Chondrocyte (in vitro differentiated cells): ENCODE data around the gene BMP6. TPM values are rescaled to one million over a fixed set of nuclear protein-coding genes. Genes with fewer than 3 reads are reported as not detected.

Experiments
- DNase-seq: peaks from one replicate; pipeline ENCODE4 v3.0.0; 2021; ENCODE audit warnings: mixed read lengths, low spot score
- H3K27ac Mint-ChIP-seq: one replicate; pipeline ENCODE4 v1.8.0; 2021; ENCODE audit warnings: mild to moderate bottlenecking, moderate library complexity, mixed read lengths; ENCODE audit not compliant: unreplicated experiment
- H3K27me3 Mint-ChIP-seq: 2 replicates; pipeline ENCODE4 v1.8.0; 2021; ENCODE audit warnings: low read depth, mixed read lengths
- H3K36me3 Mint-ChIP-seq: 2 replicates; pipeline ENCODE4 v1.8.0; 2021; ENCODE audit warnings: low read depth, mixed read lengths
- H3K4me1 Mint-ChIP-seq: 2 replicates; pipeline ENCODE4 v1.8.0; 2021; ENCODE audit warnings: low read depth, mild to moderate bottlenecking, mixed read lengths
- H3K4me3 Mint-ChIP-seq: one replicate; pipeline ENCODE4 v1.8.0; 2021; ENCODE audit warnings: mild to moderate bottlenecking, moderate library complexity, mixed read lengths; ENCODE audit not compliant: unreplicated experiment
- H3K9me3 Mint-ChIP-seq: 2 replicates; pipeline ENCODE4 v1.8.0; 2021; ENCODE audit warnings: low read depth, mixed read lengths
- CTCF ChIP-seq: fragments of 200-600 bp; sonication (generic); IDR thresholded peaks from 2 replicates; pipeline ENCODE4 v1.5.0; 2021; ENCODE audit warnings: antibody characterized with exemption, mild to moderate bottlenecking, moderate library complexity
- total RNA-seq: library from RNA; stranded (reverse); gene quantifications from 3 replicates; pipeline ENCODE4 v1.2.1, GENCODE V29; 2021

Gene BMP6
- total RNA-seq, 1 donor from 2014 or later: 0.50 TPM

- no peaks in the 10 kb centered on the region for H3K27me3 Mint-ChIP-seq
- H3K27ac Mint-ChIP-seq: no peak overlapping the region
- TF ChIP-seq CTCF: no peak
- H3K36me3 Mint-ChIP-seq: peaks cover 60% of the 10 kb centered on the region
- H3K4me1 Mint-ChIP-seq: no peaks in the 10 kb centered on the region
- H3K9me3 Mint-ChIP-seq: no peaks in the 10 kb centered on the region
- H3K4me3 Mint-ChIP-seq: no peak overlapping the region
- DNase-seq: no peak
These were observed 156.8 kb downstream of the BMP6 start for GRCh38 chr6:7882505-7883257.

DNA sequence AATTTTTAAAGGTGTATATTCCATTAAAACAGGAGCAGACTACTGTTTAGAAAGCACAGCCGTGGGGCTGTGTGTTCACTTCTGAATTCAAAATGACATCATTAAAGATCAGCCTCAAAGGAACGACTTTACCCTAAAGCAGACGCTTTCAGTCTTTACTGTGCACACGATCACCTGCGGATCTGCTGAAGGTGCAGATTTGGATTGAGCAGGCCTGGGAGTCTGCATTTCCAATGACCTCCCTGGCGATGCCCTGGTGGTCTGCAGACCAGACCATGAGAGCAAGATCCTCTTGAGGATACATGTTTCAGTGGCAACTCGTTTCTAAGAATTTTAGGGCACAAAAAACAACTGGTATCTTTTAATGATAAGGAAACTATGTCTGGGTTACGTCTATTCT, 157.5 kb downstream of the BMP6 start:
- DNase-seq: no peak
- no peak overlapping the region for H3K27ac Mint-ChIP-seq
- no peaks in the 10 kb centered on the region for H3K27me3 Mint-ChIP-seq
- no peak for TF ChIP-seq CTCF
- H3K4me1 Mint-ChIP-seq: no peaks in the 10 kb centered on the region
- peaks cover 65% of the 10 kb centered on the region for H3K36me3 Mint-ChIP-seq
- H3K9me3 Mint-ChIP-seq: no peaks in the 10 kb centered on the region
- H3K4me3 Mint-ChIP-seq: no peak overlapping the region

GRCh38 chr6:7886132-7886531, 160.2 kb downstream of the BMP6 start:
- no peaks in the 10 kb centered on the region for H3K27me3 Mint-ChIP-seq
- no peaks in the 10 kb centered on the region for H3K9me3 Mint-ChIP-seq
- peaks cover 69% of the 10 kb centered on the region for H3K36me3 Mint-ChIP-seq
- no peak for TF ChIP-seq CTCF
- no peaks in the 10 kb centered on the region for H3K4me1 Mint-ChIP-seq
- H3K4me3 Mint-ChIP-seq: no peak overlapping the region
- no peak overlapping the region for H3K27ac Mint-ChIP-seq
- DNase-seq: no peak

DNA sequence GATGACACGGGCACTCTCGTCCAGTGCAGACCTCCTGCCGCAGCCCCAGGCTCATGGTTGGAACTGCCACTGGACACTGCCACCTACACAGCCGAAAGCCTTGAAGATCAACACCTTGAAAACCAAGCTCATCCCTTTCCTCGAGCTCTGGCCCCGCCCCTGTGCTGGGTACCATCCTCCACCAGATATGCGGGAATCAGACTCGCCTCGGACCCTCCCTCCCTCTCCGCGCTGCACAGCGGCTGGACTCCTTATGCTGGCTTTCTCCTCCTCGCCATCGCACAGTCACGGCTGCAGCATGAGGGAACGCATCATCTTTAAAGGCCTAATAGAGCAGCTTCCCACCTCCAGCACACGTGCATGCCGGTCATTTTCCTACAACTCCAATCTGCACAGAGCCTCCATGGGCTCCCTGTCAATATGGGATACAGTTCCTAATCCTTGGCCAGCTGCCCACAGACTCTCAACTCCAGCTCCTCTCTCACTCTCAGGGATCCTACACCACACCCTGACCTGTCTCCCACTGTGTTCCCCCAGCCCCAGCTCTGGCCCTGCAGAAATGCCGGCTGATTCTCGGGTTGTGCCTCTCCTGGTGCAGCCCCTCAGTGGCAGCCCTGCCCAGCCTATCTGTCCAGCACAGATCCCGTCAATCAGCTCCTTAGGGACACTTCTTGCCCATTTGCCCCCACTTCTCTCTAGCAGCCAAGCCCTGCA, 161.5 kb downstream of the BMP6 start:
- Mint-ChIP-seq H3K27ac (no peak overlapping the region), H3K36me3 (peaks cover 66% of the 10 kb centered on the region), H3K4me3 (no peak overlapping the region), H3K9me3 (no peaks in the 10 kb centered on the region), H3K4me1 (no peaks in the 10 kb centered on the region), H3K27me3 (no peaks in the 10 kb centered on the region)
- DNase-seq: no peak
- TF ChIP-seq CTCF: no peak

DNA sequence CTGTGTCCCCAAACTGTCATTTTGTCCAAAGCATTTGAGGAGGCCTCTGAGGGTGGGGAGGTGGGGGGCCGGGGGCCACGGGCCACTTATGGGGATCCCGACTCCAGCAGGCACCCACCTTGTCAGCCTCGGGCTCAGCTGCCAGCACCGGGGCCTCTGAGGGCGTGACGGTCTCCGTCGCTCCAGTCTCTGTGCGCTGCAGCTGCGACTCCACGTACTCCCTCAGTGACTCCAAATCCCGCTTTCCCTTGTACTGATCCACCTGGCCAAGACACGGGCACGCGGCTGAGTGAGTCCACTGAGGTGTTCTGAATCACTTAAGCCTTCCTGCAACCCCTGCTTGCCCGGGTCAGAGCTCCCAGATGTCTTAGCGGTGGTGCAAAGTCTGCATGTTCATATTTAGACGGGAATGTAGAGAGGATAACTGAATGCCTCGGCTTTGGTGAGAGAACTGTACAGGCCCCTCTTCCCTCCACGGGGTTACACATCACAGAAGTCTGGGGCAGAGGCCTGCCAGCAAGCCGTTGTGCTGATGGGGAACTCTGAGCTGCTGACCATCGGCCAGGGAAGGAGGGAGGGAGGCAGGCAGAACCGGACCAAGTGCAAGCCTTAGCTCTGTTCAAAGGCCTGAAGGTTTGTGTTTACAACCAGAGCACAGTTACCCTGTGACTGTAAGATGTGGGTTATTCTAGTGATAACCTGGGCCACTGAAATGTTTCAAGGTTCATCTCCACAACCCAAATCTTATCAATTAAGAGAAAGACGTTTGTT, 162.9 kb downstream of the BMP6 start:
- peaks cover 58% of the 10 kb centered on the region for H3K36me3 Mint-ChIP-seq
- H3K27ac Mint-ChIP-seq: no peak overlapping the region

More for the DNA sequence above, 162.9 kb downstream of the BMP6 start:
- Mint-ChIP-seq H3K27me3 (no peaks in the 10 kb centered on the region), H3K4me1 (no peaks in the 10 kb centered on the region), H3K9me3 (no peaks in the 10 kb centered on the region), H3K4me3 (no peak overlapping the region)
- TF ChIP-seq CTCF: no peak
- DNase-seq: no peak
